ENCODE data around the gene MYO6.

GRCh38 chr6:75842732-75843131, 93.7 kb downstream of the MYO6 start:
- TF ChIP-seq POLR2AphosphoS5 (IDR thresholded peaks at IDR 0.05; ENCODE audit: low read depth, low read length) (no peak), CREB1 (IDR thresholded peaks at IDR 0.05) (no peak), RFX5 (IDR thresholded peaks at IDR 0.05; ENCODE audit: borderline replicate concordance, low read depth, low read length) (no peak), USF2 (IDR thresholded peaks at IDR 0.05; ENCODE audit: low read length) (no peak), EP300 (IDR thresholded peaks at IDR 0.05; ENCODE audit: borderline replicate concordance in 1 of 2, low read depth in 2 of 2, low read length in 2 of 2) (no peak), MAFK (IDR thresholded peaks at IDR 0.05; ENCODE audit: low read depth, low read length) (no peak), CTCF (IDR thresholded peaks at IDR 0.05; ENCODE audit: control extremely low read depth in 1 of 3, insufficient read depth in 1 of 3, low read depth in 1 of 3, low read length in 3 of 3) (no peak), CBX8 (IDR thresholded peaks at IDR 0.05; ENCODE audit: borderline replicate concordance, low read depth, low read length) (no peak)

All from H1 (cell line).